Stomach smooth muscle (tissue), 2 donors: ENCODE data around the gene KRT14.
A peak's percentile ranks its signal among the peaks of the same experiment; 100 is the strongest.

ENCODE experiments used
- H3K27ac ChIP-seq: one replicate; pipeline ENCODE4 v1.7.0; 2013; ENCODE audit warnings: mild to moderate bottlenecking, low read length, inconsistent platforms
- H3K27me3 ChIP-seq, 2 donors: one replicate each; pipeline ENCODE4 v1.7.0; 2013; ENCODE audit warnings: low read length in 2 of 2; ENCODE audit not compliant: insufficient read depth in 2 of 2, control insufficient read depth in 1 of 2
- H3K36me3 ChIP-seq, 2 donors: one replicate each; pipeline ENCODE4 v1.7.0; 2013; ENCODE audit warnings: low read length in 2 of 2; ENCODE audit not compliant: control insufficient read depth in 2 of 2, insufficient read depth in 2 of 2
- H3K4me1 ChIP-seq: one replicate; pipeline ENCODE4 v1.7.0; 2013; ENCODE audit warnings: low read length; ENCODE audit not compliant: control insufficient read depth, insufficient read depth
- H3K4me3 ChIP-seq, 2 donors: one replicate each; pipeline ENCODE4 v1.7.0; 2013; ENCODE audit warnings: low read length in 2 of 2
- H3K9ac ChIP-seq, 2 donors: one replicate each; pipeline ENCODE4 v1.7.0; 2013; ENCODE audit warnings: low read length in 2 of 2, mild to moderate bottlenecking in 1 of 2
- H3K9me3 ChIP-seq, 2 donors: one replicate each; pipeline ENCODE4 v1.7.0; 2013; ENCODE audit warnings: low read length in 2 of 2; ENCODE audit not compliant: control insufficient read depth in 2 of 2
- donor health status: healthy.
- donor health status: Pancreatic carcinoma.

The KRT14 gene

GRCh38 chr17:41586863-41587495 is at the start of gene KRT14:
KRT14 (minus strand) TSS chr17:41586895; CDS start chr17:41586834, 61 bp downstream.
- H3K4me3 ChIP-seq = no peak within 1 kb of the TSS
- no peaks in the 10 kb centered on the region for H3K36me3 ChIP-seq
- no peak within 1 kb of the TSS for H3K27ac ChIP-seq

GRCh38 chr17:41635121-41636097 is 48.7 kb upstream of the KRT14 start:
- H3K36me3 ChIP-seq = no peaks in the 10 kb centered on the region
- no peak overlapping the region for H3K27ac ChIP-seq
- H3K4me1 ChIP-seq = peaks cover 13% of the 10 kb centered on the region
- H3K9me3 ChIP-seq = no peaks in the 10 kb centered on the region
- no peak overlapping the region for H3K9ac ChIP-seq
- H3K27me3 ChIP-seq = peaks cover 0 to 4% of the 10 kb centered on the region in 2 donors
- peak overlapping the region in 1 of 2 donors; percentile 40 for H3K4me3 ChIP-seq

More at GRCh38 chr17:41586863-41587495, at the start of gene KRT14:
- Histone ChIP-seq H3K27me3 (peaks cover 0 to 3% of the 10 kb centered on the region in 2 donors), H3K9me3 (no peaks in the 10 kb centered on the region), H3K4me1 (no peaks in the 10 kb centered on the region), H3K9ac (no peak within 1 kb of the TSS)

- Histone ChIP-seq H3K27me3 (peaks cover 0 to 4% of the 10 kb centered on the region in 2 donors), H3K4me1 (peaks cover 13% of the 10 kb centered on the region), H3K27ac (no peak overlapping the region), H3K9me3 (no peaks in the 10 kb centered on the region), H3K4me3 (no peak overlapping the region), H3K9ac (no peak overlapping the region), H3K36me3 (no peaks in the 10 kb centered on the region)
These were observed 47.9 kb upstream of the KRT14 start for GRCh38 chr17:41634639-41635038.

GRCh38 chr17:41633556-41634199 is 47.0 kb upstream of the KRT14 start:
- Histone ChIP-seq H3K9me3 (no peaks in the 10 kb centered on the region), H3K9ac (no peak overlapping the region), H3K27ac (no peak overlapping the region), H3K4me1 (peaks cover 11% of the 10 kb centered on the region), H3K27me3 (peaks cover 0 to 4% of the 10 kb centered on the region in 2 donors), H3K4me3 (no peak overlapping the region), H3K36me3 (no peaks in the 10 kb centered on the region)

- Histone ChIP-seq H3K9me3 (no peaks in the 10 kb centered on the region), H3K27ac (no peak overlapping the region), H3K36me3 (no peaks in the 10 kb centered on the region), H3K4me1 (peaks cover 11% of the 10 kb centered on the region), H3K4me3 (no peak overlapping the region), H3K27me3 (peaks cover 0 to 4% of the 10 kb centered on the region in 2 donors), H3K9ac (no peak overlapping the region)
These were observed 45.9 kb upstream of the KRT14 start for GRCh38 chr17:41632482-41633105.

- Histone ChIP-seq H3K9me3 (no peaks in the 10 kb centered on the region), H3K36me3 (no peaks in the 10 kb centered on the region), H3K27me3 (peaks cover 0 to 4% of the 10 kb centered on the region in 2 donors), H3K4me1 (peaks cover 11% of the 10 kb centered on the region), H3K27ac (no peak overlapping the region), H3K4me3 (no peak overlapping the region), H3K9ac (no peak overlapping the region)
These were observed 45.2 kb upstream of the KRT14 start for GRCh38 chr17:41631898-41632285.

- Histone ChIP-seq H3K4me3 (no peak overlapping the region), H3K27me3 (peaks cover 0 to 4% of the 10 kb centered on the region in 2 donors), H3K4me1 (peaks cover 11% of the 10 kb centered on the region), H3K9me3 (no peaks in the 10 kb centered on the region), H3K9ac (no peak overlapping the region), H3K27ac (no peak overlapping the region), H3K36me3 (no peaks in the 10 kb centered on the region)
These were observed 44.6 kb upstream of the KRT14 start for GRCh38 chr17:41631025-41631897.

GRCh38 chr17:41629826-41630670 is 43.4 kb upstream of the KRT14 start:
- Histone ChIP-seq H3K9ac (no peak overlapping the region), H3K36me3 (no peaks in the 10 kb centered on the region), H3K27ac (no peak overlapping the region), H3K4me1 (peaks cover 4% of the 10 kb centered on the region), H3K27me3 (peaks cover 0 to 4% of the 10 kb centered on the region in 2 donors), H3K9me3 (no peaks in the 10 kb centered on the region), H3K4me3 (no peak overlapping the region)

GRCh38 chr17:41629316-41629715 is 42.6 kb upstream of the KRT14 start:
- no peak overlapping the region for H3K27ac ChIP-seq
- H3K9ac ChIP-seq = no peak overlapping the region
- H3K4me3 ChIP-seq = no peak overlapping the region
- H3K27me3 ChIP-seq = peaks cover 0 to 4% of the 10 kb centered on the region in 2 donors
- no peaks in the 10 kb centered on the region for H3K36me3 ChIP-seq
- no peaks in the 10 kb centered on the region for H3K9me3 ChIP-seq
- no peaks in the 10 kb centered on the region for H3K4me1 ChIP-seq
